ENCODE measurements around the gene PDHA1.

- TF ChIP-seq CTCF (IDR thresholded peaks at IDR 0.05; ENCODE audit: low read length) (no peak), EZH2 (IDR thresholded peaks at IDR 0.05; ENCODE audit: borderline replicate concordance, low read length) (no peak)
Observed at GRCh38 chrX:19326567-19326966, 17.2 kb upstream of the PDHA1 start.

All from OCI-LY1 (cell line).